ENCODE data around the gene TMEM179. TPM values are rescaled to one million over a fixed set of nuclear protein-coding genes. Genes with fewer than 3 reads are reported as not detected.

TMEM179 gene
- total RNA-seq, 3 donors from 2014 or later (not counting 1 experiment from before 2014, with no cell fraction given): not detected

DNA sequence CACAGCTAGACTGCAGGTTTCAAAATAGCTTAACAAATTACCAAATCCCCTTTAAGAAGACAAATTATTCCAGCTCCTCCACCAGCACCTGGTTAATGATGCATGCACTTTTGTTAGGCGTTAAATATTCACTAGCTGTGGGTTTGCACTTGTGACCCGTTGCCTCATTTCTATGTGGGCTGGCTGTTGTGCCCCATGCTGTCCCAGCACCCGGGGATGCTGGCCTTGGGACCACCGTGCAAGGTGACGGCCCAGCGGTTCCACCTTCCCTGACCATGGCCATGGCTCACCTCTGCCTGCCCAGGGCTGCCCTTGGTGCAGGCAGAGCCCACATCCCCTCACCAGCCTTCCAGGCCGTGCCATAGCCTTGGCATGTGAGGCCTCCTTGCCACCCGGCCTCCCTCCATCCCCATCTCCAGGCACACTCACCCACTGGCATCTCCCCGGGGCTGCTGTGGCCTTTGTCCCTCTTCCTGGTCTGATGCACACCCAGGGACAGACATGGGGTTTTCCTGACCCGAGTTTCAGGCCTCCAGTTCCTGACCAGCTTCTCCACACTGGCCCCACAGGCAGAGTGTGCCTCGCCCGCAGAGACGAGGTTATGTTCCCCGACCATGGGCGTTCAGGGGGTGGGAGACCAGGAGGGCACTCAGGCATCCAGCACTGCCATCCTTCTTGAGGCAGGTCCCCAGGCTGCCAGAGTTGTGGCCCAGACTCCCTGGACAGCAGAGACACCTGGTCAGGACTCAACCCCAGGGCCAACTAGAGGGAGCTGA, 45.4 kb downstream of the TMEM179 start:
- Histone ChIP-seq H3K4me3 (ENCODE audit: low read length) (no peak overlapping the region), H3K27ac (ENCODE audit: low read length) (no peak overlapping the region), H3K27me3 (ENCODE audit: control insufficient read depth, insufficient read depth, low read length) (no peaks in the 10 kb centered on the region), H3K9me3 (ENCODE audit: control insufficient read depth, insufficient read depth, low read length) (no peaks in the 10 kb centered on the region), H3K36me3 (ENCODE audit: control insufficient read depth, insufficient read depth, low read length) (no peaks in the 10 kb centered on the region), H3K4me1 (ENCODE audit: control insufficient read depth, insufficient read depth, low read length) (peaks cover 6% of the 10 kb centered on the region)
- TF ChIP-seq, protein P1, sequence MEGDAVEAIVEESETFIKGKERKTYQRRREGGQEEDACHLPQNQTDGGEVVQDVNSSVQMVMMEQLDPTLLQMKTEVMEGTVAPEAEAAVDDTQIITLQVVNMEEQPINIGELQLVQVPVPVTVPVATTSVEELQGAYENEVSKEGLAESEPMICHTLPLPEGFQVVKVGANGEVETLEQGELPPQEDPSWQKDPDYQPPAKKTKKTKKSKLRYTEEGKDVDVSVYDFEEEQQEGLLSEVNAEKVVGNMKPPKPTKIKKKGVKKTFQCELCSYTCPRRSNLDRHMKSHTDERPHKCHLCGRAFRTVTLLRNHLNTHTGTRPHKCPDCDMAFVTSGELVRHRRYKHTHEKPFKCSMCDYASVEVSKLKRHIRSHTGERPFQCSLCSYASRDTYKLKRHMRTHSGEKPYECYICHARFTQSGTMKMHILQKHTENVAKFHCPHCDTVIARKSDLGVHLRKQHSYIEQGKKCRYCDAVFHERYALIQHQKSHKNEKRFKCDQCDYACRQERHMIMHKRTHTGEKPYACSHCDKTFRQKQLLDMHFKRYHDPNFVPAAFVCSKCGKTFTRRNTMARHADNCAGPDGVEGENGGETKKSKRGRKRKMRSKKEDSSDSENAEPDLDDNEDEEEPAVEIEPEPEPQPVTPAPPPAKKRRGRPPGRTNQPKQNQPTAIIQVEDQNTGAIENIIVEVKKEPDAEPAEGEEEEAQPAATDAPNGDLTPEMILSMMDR (IDR thresholded peaks at IDR 0.05): no peak
- Mint-ChIP-seq H3K36me3 (no peaks in the 10 kb centered on the region), H3K27ac (no peak overlapping the region), H3K9me3 (no peaks in the 10 kb centered on the region), H3K27me3 (ENCODE audit: low read depth in 2 of 2) (peaks cover 0 to 4% of the 10 kb centered on the region in 2 donors), H3K4me1 (peaks cover 0 to 5% of the 10 kb centered on the region in 2 donors), H3K4me3 (no peak overlapping the region)
- intact Hi-C loops (cut with micrococcal nuclease): no loop called here
- no peak for ATAC-seq
- DNase-seq: no peak
- 83% methylated on average over 15 of the region's 15 CpGs for WGBS (ENCODE audit: insufficient coverage)

DNA sequence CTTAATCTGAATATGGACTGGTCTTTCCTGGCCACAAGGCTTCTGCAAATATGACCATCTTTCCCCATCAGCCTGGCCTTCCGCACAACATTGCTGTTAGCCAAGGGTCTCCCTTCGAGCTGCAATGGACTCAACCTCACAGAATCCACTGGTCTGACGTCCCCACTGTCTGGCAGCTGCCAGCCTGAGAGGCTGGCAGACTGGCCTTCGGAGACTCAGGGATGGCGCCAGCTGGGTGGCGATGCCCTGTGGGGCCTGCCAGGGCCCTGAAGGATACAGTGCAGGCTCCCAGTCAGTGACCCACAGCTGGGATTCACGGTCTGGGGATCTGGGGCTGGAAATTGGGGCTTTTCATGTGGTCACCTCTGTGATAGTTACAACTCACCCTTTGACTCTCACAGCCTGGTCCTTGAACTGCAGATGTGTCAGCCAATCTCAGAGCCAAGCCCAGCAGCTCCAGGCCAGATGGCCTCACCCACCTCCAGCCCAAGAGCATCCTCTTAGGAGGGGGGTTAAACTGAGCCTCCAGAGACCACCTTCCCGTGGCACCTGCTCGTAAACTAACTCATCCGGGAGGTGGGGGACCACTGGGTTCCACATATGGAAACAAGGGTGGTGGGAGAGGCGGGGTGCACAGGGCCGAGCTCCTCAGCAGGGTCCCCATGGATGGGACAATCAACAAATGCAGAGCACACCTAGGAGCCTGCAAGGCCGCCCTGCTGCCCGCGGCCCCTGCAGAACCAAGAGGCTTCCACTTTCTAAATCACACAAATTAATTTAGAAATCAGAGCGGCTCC, 46.1 kb downstream of the TMEM179 start:
- H3K9me3 Mint-ChIP-seq: no peaks in the 10 kb centered on the region
- Histone ChIP-seq H3K27me3 (ENCODE audit: control insufficient read depth, insufficient read depth, low read length) (no peaks in the 10 kb centered on the region), H3K9me3 (ENCODE audit: control insufficient read depth, insufficient read depth, low read length) (no peaks in the 10 kb centered on the region), H3K27ac (ENCODE audit: low read length) (no peak overlapping the region), H3K36me3 (ENCODE audit: control insufficient read depth, insufficient read depth, low read length) (no peaks in the 10 kb centered on the region), H3K4me1 (ENCODE audit: control insufficient read depth, insufficient read depth, low read length) (no peaks in the 10 kb centered on the region), H3K4me3 (ENCODE audit: low read length) (no peak overlapping the region)
- H3K4me3 Mint-ChIP-seq: no peak overlapping the region
- no peaks in the 10 kb centered on the region for H3K4me1 Mint-ChIP-seq
- ATAC-seq: no peak
- no peak for DNase-seq
- TF ChIP-seq, protein P1 (IDR thresholded peaks at IDR 0.05): no peak
- H3K27me3 Mint-ChIP-seq (ENCODE audit: low read depth in 2 of 2): no peaks in the 10 kb centered on the region
- H3K27ac Mint-ChIP-seq: no peak overlapping the region
- intact Hi-C loops (cut with micrococcal nuclease): no loop called here
- 90% methylated on average over 16 of the region's 16 CpGs for WGBS (ENCODE audit: insufficient coverage)
- H3K36me3 Mint-ChIP-seq: no peaks in the 10 kb centered on the region

DNA sequence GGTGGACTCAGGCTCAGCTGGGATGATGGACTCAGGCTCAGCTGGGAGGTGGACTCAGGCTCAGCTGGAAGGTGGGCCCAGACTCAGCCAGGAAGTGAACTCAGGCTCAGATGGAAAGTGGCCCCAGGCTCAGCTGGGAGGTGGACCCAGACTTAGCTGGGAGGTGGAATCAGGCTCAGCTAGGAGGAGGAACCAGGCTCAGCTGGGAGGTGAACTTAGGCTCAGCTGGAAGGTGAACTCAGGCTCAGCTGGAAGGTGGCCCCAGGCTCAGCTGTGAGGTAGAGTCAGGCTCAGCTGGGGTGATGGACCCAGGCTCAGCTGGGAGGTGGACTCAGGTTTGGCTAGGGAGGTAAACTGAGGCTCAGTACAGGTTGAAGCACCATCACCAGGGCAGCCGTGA, 46.8 kb downstream of the TMEM179 start:
- H3K27me3 ChIP-seq (ENCODE audit: control insufficient read depth, insufficient read depth, low read length): no peaks in the 10 kb centered on the region
- no peak for ATAC-seq
- 87% methylated on average over 1 of the region's 1 CpG for WGBS (ENCODE audit: insufficient coverage)
- no peak for DNase-seq
- no peak overlapping the region for H3K27ac Mint-ChIP-seq
- H3K4me1 ChIP-seq (ENCODE audit: control insufficient read depth, insufficient read depth, low read length): no peaks in the 10 kb centered on the region
- intact Hi-C loops (cut with micrococcal nuclease): no loop called here
- H3K4me3 ChIP-seq (ENCODE audit: low read length): no peak overlapping the region
- H3K36me3 ChIP-seq (ENCODE audit: control insufficient read depth, insufficient read depth, low read length): no peaks in the 10 kb centered on the region
- no peak overlapping the region for H3K27ac ChIP-seq (ENCODE audit: low read length)
- TF ChIP-seq, protein P1 (IDR thresholded peaks at IDR 0.05): no peak
- H3K9me3 ChIP-seq (ENCODE audit: control insufficient read depth, insufficient read depth, low read length): no peaks in the 10 kb centered on the region
- H3K36me3 Mint-ChIP-seq: no peaks in the 10 kb centered on the region
- no peaks in the 10 kb centered on the region for H3K4me1 Mint-ChIP-seq
- no peaks in the 10 kb centered on the region for H3K9me3 Mint-ChIP-seq
- H3K27me3 Mint-ChIP-seq (ENCODE audit: low read depth in 2 of 2): no peaks in the 10 kb centered on the region
- no peak overlapping the region for H3K4me3 Mint-ChIP-seq

Data from natural killer cell (primary cell).